Psoas muscle (tissue), 8 donors: ENCODE data around the gene ZNHIT1. TPM values are rescaled to one million over a fixed set of nuclear protein-coding genes. Genes with fewer than 3 reads are reported as not detected.

Experiments
- ATAC-seq, 4 donors: fragments of 200-7000 bp; cut with Tn5 transposase; one replicate each; pipeline ENCODE4 v1.9.1; 2020; ENCODE audit warnings: moderate library complexity in 3 of 4, mild to moderate bottlenecking in 2 of 4
- DNase-seq, 2 donors: peaks; one replicate each; pipeline ENCODE4 v3.0.0-alpha.2; 2020
- H3K27ac ChIP-seq: fragments of 200-600 bp; one replicate; pipeline ENCODE4 v1.8.0; 2022
- H3K27me3 ChIP-seq, 3 donors: fragments of 200-600 bp in 1 of 3; one replicate each; pipeline versions ENCODE4 v1.6.1 to v1.8.0; 2013 to 2022; ENCODE audit warnings: low read length in 2 of 3, mild to moderate bottlenecking in 2 of 3, moderate library complexity in 1 of 3; ENCODE audit not compliant: insufficient read depth in 3 of 3
- H3K36me3 ChIP-seq, 2 donors: fragments of 200-600 bp in 1 of 2; one replicate each; pipeline versions ENCODE4 v1.6.1 to v1.8.0; 2013 to 2022; ENCODE audit warnings: low read depth in 1 of 2, mild to moderate bottlenecking in 1 of 2, moderate library complexity in 1 of 2; ENCODE audit not compliant: insufficient read depth in 1 of 2
- H3K4me1 ChIP-seq: fragments of 200-600 bp; one replicate; pipeline ENCODE4 v1.8.0; 2022
- H3K4me3 ChIP-seq: fragments of 200-600 bp; one replicate; pipeline ENCODE4 v1.8.0; 2022; ENCODE audit warnings: mild to moderate bottlenecking
- H3K9me3 ChIP-seq: fragments of 200-600 bp; one replicate; pipeline ENCODE4 v1.8.0; 2022
- CTCF ChIP-seq: fragments of 200-600 bp; IDR thresholded peaks from one replicate; pipeline ENCODE4 v1.8.0; 2022; ENCODE audit warnings: antibody characterized with exemption
- WGBS, 3 donors: extraction: QIAGEN DNeasy Blood & Tissue Kit; methylation state at CpG; one replicate each; pipeline versions ENCODE4 v1.1.6 to v1.1.7; 2013; 5-methylcytosine and 5-hydroxymethylcytosine counted together
- intact Hi-C, 2 donors: fragments of 100-400 bp; cut with DNase I; formaldehyde crosslinking; loops; one replicate each; pipeline versions ENCODE4 v1.11.0 to v1.14.2; 2022
- long read RNA-seq, 2 donors: library from polyadenylated mRNA; unstranded; transcript quantifications; one replicate each; pipeline ENCODE4 v2.0.0, GENCODE V29; 2021
- polyA plus RNA-seq, 3 donors: library from polyadenylated mRNA; stranded (reverse); fragments of 200-250 nt; gene quantifications; one replicate each; pipeline ENCODE4 v1.2.3, GENCODE V29; 2013
- total RNA-seq, 4 donors: library from RNA; stranded (reverse); fragmentation: NEBNext Ultra II Directional in 2 of 4; extraction: Animal tissue kit (Norgen Biotek cat#: 25700) in 2 of 4; gene quantifications; one replicate each; pipeline versions ENCODE4 v1.2.1 to v1.2.4, GENCODE V29; 2021 to 2023
- donor health status: healthy with polysubstance abuse.
- donor health status: DM: no; HTN: no; CAD: no; lungs with moderate emphysema.
- donor health status: Bipolar disorder and iron deficiency.
- donor health status: healthy.
- donor health status: DM: yes; HTN: yes; CAD: no.
- donor health status: DM: no; HTN: no; CAD: no.
- donor health status: DM: no; HTN: no; CAD: no.
- donor health status: DM: yes; HTN: yes; CAD: no.

Gene ZNHIT1
- 10 to 100 TPM; 40.8 to 58.1 (median 48.1) TPM for total RNA-seq
- polyA plus RNA-seq = 10 to 100 TPM; 65.0 to 89.5 (median 67.6) TPM
- long read RNA-seq, donor 1, transcript ZNHIT1-201 (5 exons, 1,225 nt) = major isoform, 38 of 43 reads
- long read RNA-seq, donor 1, partial matches to known transcripts = 0 of 43 reads
- long read RNA-seq, donor 1, other reads (novel, unspliced or antisense) = 3 of 43 reads
- long read RNA-seq, donor 2, transcript ZNHIT1-201 (5 exons, 1,225 nt) = major isoform, 43 of 44 reads
- long read RNA-seq, donor 2, partial matches to known transcripts = 0 of 44 reads
- long read RNA-seq, donor 2, other reads (novel, unspliced or antisense) = 0 of 44 reads

- no peak for TF ChIP-seq CTCF
- intact Hi-C loops = loop anchor here (2.0 to 5.0 kb wide), 2 partner anchors 27 to 35 kb away; partner anchors contain the start of gene FIS1 (in 1 of the 2)
- 0 to 1% (median 1%) methylated on average over 52 to 57 of the region's 57 CpGs for WGBS, 3 donors
These were observed at the start of gene ZNHIT1, which contains the start of gene PLOD3 for GRCh38 chr7:101217388-101218235. Gene ZNHIT1, plus strand, starts transcription at chr7:101218165. Its CDS starts 31 bp downstream, at chr7:101218196. Gene PLOD3, minus strand, starts transcription at chr7:101217581. Its CDS starts 307 bp downstream, at chr7:101217274.

GRCh38 chr7:101168412-101169049 is 49.4 kb upstream of the ZNHIT1 start:
- Histone ChIP-seq H3K27me3 (peaks cover 0 to 98% (median 66%) of the 10 kb centered on the region in 3 donors), H3K9me3 (no peaks in the 10 kb centered on the region), H3K36me3 (no peaks in the 10 kb centered on the region), H3K4me1 (peaks cover 19% of the 10 kb centered on the region), H3K4me3 (no peak overlapping the region), H3K27ac (no peak overlapping the region)
- WGBS, 3 donors = 0 to 7% (median 1%) methylated on average over 4 to 6 of the region's 6 CpGs
- no peak for TF ChIP-seq CTCF
- intact Hi-C loops = loop anchor here in 1 of 2 donors (2.0 kb wide), 1 partner anchor 26 kb away; no protein-coding TSS in a partner anchor
- DNase-seq (no peak), ATAC-seq (no peak)

More at GRCh38 chr7:101217388-101218235, at the start of gene ZNHIT1, which contains the start of gene PLOD3:
- DNase-seq (peak; percentile 98 to 99), ATAC-seq (peak; percentile 93 to 94 (median 94))
- Histone ChIP-seq H3K4me3 (peak within 1 kb of the TSS; percentile 97), H3K27me3 (no peaks in the 10 kb centered on the region), H3K27ac (peak within 1 kb of the TSS; percentile 88), H3K36me3 (peaks cover 0 to 38% of the 10 kb centered on the region in 2 donors), H3K9me3 (no peaks in the 10 kb centered on the region), H3K4me1 (peaks cover 20% of the 10 kb centered on the region)

- Histone ChIP-seq H3K4me3 (no peak overlapping the region), H3K9me3 (no peaks in the 10 kb centered on the region), H3K27ac (no peak overlapping the region), H3K36me3 (no peaks in the 10 kb centered on the region), H3K27me3 (peaks cover 0 to 98% (median 65%) of the 10 kb centered on the region in 3 donors), H3K4me1 (peaks cover 17% of the 10 kb centered on the region)
- TF ChIP-seq CTCF = no peak
- DNase-seq (no peak), ATAC-seq (no peak)
- intact Hi-C loops = loop anchor here in 1 of 2 donors (2.0 kb wide), 1 partner anchor 26 kb away; no protein-coding TSS in a partner anchor
- WGBS, 3 donors = 1 to 3% (median 2%) methylated on average over 18 of the region's 18 CpGs
These were observed 48.7 kb upstream of the ZNHIT1 start for GRCh38 chr7:101169110-101169837.
